CD4-positive, alpha-beta T cell treated with Interleukin-10 for 1 hour (primary cell): ENCODE data around the gene SLC17A4.
"Not testable (repeated sequence)": the region's sequence is repeated elsewhere in the genome, so short reads cannot be mapped to it uniquely, and the experiment has no call there.

ENCODE experiments used
- DNase-seq: peaks from one replicate; pipeline ENCODE4 v3.0.0-alpha.2; 2020

The SLC17A4 gene, protein sequence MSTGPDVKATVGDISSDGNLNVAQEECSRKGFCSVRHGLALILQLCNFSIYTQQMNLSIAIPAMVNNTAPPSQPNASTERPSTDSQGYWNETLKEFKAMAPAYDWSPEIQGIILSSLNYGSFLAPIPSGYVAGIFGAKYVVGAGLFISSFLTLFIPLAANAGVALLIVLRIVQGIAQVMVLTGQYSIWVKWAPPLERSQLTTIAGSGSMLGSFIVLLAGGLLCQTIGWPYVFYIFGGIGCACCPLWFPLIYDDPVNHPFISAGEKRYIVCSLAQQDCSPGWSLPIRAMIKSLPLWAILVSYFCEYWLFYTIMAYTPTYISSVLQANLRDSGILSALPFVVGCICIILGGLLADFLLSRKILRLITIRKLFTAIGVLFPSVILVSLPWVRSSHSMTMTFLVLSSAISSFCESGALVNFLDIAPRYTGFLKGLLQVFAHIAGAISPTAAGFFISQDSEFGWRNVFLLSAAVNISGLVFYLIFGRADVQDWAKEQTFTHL

GRCh38 chr6:25754535-25754934, at the start of gene SLC17A4:
TSS of gene SLC17A4 (plus strand) at chr6:25754742. CDS start at chr6:25761963, 7,221 bp downstream.
- DNase-seq, result no peak

DNA sequence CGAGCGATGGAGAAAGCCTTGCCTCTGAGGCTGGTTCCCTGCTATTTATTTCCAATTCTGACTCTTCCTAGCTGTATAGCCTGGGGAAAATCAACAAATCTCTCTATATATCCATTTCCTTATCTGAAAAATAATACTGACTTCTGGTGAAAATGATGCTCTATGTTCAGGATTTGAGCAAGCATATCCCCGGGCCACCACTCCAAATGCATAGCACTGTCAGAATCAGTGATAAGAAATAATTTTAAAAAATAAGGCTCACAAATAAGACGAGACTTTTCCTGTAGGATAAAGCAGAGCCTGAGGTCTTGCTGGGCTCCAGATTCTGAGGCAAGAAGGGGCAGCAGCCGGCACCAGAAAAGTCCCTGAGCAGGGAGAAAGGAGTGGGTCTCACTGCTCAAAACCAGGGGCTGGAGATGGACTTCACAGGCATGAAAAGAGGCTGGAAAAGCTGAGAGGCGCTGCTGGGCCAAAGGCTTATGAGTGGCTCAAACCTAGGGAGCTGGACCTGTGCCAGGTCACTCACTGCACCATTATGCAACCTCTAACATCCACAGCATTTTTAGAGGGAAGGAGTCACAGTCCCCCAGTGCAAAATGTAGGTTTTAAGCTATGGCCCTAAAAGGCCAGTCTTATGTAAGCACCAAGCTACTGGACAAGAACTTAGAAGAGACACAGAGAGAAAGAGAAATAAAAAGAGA, 48.1 kb upstream of the SLC17A4 start:
- no peak for DNase-seq

- no peak for DNase-seq
Observed at GRCh38 chr6:25709761-25710160, 44.8 kb upstream of the SLC17A4 start.

- DNase-seq, result no peak
Observed at GRCh38 chr6:25710287-25710686, 44.3 kb upstream of the SLC17A4 start.

DNA sequence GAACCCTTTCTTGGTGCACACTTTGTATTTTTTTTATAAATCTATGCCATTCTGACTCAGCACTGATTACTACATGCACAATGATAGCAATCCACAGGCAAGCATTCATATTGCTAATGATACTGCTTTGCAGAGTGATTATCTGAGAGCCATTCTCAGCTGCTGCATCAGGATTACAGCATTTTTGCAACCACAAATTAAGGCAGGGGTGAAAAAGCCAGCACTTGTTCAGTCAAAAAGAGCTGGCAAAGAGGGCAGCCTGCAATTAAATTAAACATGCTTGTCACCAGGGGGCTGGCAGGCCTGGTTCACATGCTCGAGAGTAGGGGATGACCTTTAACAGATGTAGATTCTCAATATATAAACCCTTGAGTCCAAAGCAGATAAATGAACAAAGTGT, 40.7 kb upstream of the SLC17A4 start:
- no peak for DNase-seq

DNA sequence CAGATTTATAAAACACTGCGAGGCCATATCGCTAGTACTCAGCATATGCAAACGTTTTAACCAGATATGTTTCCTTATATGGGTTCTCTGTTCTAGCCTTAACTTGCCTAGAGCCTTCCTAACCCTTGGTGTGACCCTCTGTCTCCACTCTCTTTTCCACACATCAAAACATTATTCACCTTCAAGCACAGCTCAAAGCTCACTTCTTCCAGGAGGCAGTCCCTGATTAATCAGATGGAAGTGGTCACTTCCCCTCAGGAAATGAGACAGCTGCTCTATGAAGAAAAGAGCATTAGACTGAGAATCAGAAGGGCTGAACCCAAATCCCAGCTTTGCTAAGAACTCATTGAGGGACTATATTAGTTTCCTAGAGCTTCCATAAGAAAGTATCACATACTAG, 39.8 kb upstream of the SLC17A4 start:
- DNase-seq, result no peak

DNA sequence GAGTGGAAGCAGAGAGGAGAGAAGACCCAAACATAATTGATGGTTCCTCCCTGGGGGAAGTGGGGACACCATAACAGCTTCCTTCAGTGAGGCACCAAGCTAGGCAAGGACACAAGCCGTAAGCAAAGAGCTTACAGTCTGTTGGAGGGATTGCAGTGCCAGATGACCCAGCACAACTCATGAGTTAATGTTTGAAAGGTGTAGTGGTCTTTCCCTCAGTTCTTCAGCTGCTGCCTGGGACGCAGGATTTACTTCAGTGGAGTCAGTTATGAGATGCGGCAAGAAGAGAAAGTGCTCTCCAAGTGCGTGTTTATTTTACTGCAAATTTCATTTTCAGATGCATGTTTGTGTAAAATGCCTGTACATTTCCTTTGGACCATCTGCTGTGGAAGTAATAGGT, 38.7 kb upstream of the SLC17A4 start:
- DNase-seq, result no peak

DNA sequence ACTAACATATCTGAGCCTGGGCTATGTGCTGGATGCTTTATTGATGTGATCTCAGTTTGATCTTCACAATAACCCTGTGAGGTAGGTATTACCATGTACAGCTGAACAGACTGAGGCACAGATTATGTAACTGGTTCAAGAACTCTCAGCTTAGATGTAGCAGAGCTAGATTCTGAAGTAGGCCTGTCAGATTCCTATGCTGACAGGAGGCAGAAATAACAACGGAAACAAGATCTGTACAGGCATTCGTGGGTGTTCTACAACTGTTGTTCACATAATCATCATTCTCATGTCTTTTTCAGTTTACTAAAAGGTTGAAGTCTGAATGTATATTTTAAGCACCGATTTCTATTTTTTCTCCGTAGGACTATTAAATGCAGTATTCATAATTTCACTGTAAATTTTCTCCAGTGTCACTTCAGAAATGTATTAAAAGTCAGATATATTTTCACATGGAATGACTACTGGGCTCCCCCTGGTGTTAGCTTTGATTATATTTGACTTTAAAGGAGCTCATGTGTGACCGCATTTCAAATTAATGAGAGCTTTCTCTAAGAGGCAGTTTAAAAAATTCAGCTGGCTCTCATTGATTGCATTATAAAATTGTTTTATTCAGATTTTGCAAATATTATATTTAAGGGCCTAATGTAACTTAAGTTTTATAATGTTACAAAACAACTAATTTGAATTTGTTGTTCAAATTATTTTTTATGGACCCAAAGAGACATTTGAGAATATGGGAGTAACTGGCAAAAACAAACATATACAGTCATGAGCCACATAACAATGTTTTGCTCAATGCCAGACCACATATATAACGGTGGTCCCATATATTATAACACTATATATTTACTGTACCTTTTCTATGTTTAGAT, 36.4 kb upstream of the SLC17A4 start:
- peak; percentile 22 for DNase-seq

DNA sequence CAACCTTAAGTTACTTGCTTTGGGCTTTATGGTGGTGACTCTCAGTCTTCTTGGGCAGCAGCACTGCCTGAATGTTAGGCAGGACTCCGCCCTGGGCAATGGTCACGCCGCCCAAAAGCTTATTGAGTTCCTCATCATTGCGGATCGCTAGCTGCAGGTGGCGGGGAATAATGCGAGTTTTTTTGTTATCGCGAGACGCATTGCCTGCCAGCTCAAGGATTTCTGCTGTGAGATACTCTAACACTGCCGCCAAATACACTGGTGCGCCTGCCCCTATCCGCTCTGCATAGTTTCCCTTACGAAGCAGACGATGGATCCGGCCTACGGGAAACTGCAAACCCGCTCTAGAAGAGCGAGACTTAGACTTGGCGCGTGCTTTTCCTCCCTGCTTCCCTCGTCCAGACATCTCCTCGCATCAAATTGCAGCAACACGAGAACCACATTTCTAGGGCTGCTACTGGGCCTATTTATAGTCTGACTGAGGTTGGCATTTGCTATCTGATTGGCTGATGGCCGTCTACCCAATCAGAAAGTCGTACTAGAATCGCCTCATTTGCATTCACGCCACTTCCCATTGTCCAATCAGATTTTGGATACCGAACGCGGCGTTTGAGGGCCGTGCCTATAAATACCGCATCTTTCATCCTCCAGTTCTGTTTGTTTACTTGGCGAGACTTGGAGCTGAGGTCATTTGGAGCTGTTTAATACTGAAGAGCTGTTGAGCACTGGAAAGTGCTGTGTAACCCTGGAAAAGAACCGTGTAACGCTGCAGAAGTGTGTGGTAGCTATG, 28.2 kb upstream of the SLC17A4 start:
- DNase-seq, result no peak

DNA sequence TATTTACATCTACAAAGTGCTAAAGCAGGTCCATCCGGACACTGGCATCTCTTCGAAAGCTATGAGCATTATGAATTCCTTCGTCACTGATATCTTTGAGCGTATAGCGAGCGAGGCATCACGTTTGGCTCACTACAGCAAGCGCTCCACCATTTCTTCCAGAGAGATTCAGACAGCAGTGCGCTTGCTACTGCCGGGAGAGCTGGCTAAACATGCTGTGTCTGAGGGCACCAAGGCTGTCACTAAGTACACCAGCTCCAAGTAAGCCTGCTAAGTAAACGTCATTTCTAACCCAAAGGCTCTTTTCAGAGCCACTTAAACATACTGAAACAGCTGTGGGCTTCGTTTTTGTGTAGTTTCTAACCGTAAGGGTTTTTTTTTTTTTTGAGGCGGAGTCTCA, 27.5 kb upstream of the SLC17A4 start:
- no peak for DNase-seq

DNA sequence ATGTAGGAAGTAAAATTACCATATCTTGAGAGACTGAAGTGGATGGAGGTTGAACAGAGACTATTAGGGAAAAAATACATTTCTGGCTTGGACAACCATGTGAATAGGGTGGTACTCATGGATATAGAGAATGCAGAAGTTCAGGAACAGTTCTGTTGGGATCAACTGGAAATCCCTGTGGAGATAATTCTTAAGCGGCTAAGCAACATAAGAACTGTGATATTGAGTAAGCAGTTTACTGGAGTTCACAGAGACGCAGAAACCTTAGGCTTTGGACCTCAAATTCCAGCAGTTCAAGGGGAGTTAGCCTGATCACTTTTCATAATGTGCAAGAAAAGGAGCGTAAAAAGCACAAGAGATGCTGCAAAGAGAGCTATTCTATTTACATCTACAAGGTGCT, 23.6 kb upstream of the SLC17A4 start:
- DNase-seq, result no peak

GRCh38 chr6:25731721-25732120, 22.8 kb upstream of the SLC17A4 start:
- no peak for DNase-seq

GRCh38 chr6:25732468-25733198, 21.9 kb upstream of the SLC17A4 start:
- DNase-seq, result no peak

- DNase-seq, result no peak
Observed at GRCh38 chr6:25735261-25735660, 19.3 kb upstream of the SLC17A4 start.

GRCh38 chr6:25743868-25744267, 10.7 kb upstream of the SLC17A4 start:
- no peak for DNase-seq

DNA sequence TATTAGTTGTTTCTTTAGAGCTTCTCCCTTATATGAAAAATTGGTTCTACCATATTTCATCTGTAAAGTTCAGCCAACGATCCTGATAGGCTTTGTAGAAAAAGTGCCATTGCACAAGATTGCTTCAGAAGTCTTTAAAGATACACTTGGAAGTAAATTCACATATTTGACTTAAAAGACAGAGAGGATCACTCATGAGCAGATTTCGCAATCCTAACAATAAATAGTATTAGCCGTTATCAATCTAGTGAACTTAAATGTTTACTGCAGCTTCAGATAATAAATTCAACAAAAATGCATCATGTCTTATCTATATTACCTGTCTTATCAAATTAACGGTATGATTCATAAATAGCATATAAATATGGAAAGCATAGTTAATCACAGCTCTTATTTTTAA, 8.7 kb upstream of the SLC17A4 start:
- no peak for DNase-seq

DNA sequence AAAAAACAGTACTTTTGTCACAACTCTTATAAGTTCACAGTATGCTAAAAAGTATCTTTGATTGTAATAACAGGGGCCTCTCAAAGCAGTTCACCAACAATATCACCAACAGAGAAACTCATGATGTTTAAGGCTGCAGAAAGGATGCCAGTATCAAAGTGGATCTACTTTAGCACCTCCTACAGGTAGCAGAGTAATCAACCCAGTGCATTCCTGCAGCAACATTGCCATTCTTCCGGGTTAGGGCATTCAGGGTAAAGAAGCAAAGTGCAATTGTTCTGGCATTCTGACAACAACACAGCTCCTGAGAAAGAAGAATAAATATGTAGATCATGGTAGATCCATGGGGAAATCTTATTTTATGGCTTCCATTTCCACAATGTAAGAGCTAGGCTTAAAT, 7.6 kb upstream of the SLC17A4 start:
- DNase-seq, result no peak

DNA sequence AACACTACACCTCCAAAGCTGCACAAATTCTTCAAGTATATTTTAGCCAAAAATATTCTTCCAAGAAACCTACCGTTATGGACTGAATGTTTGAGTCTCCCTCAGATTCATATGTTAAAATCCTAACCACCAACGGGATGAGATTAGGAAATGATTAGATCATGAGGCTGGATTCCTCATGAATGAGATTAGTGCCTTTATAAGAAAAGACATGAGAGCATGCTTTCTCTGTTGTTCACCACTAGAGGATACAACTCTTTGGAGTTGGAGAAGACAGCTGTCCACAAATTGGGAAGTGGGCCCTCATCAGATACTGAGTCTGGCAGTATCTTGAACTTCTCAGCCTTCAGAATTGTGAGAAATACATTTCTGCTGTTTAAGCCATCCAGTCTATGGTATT, 7.1 kb upstream of the SLC17A4 start:
- no peak for DNase-seq

GRCh38 chr6:25748049-25748448, 6.5 kb upstream of the SLC17A4 start:
- no peak for DNase-seq

- not testable (repeated sequence) for DNase-seq
Observed at GRCh38 chr6:25748601-25749517, 5.7 kb upstream of the SLC17A4 start.

DNA sequence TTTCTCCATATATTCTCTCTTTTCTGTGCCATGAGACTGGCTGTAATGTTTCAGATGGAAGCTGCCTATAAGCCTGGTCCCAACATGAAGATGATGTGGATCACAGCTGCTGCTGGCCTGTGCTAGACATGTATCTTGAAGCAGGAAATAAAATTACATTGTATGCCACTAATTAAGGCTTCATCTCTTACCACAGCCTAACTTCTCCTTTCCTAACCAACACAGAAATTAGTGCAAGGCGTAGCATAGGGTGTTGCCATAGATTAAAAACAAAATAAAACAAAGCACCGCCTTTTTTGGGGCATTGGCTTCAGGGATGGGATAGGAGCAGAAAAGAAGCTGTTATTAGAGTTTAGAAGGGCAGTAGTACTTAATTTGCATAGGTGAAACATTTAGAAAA, 4.7 kb upstream of the SLC17A4 start:
- DNase-seq, result peak; percentile 2
